NCI-H146 (cell line): ENCODE measurements around the gene SPOUT1.

ENCODE experiments used
- DNase-seq: peaks from one replicate; lab custom pipeline; 2025; lab: John Stamatoyannopoulos, UW

SPOUT1 gene

GRCh38 chr9:128771745-128772519, 57.7 kb downstream of the SPOUT1 start, which contains the start of gene ZER1:
ZER1 (minus strand) TSS chr9:128771927; CDS start chr9:128755565, 16,362 bp downstream.
- DNase-seq, result peak; percentile 83

- DNase-seq, result peak; percentile 37
These were observed 58.4 kb downstream of the SPOUT1 start for GRCh38 chr9:128771094-128771721.

- no peak for DNase-seq
These were observed 59.1 kb downstream of the SPOUT1 start for GRCh38 chr9:128770286-128771030.
